ENCODE results near the gene SF3B3. TPM values are rescaled to one million over a fixed set of nuclear protein-coding genes. Genes with fewer than 3 reads are reported as not detected.

Gene SF3B3
- total and polyA plus RNA-seq, 10 of the 15 experiments (the other 5 are each of a cell fraction or from before 2014, with no cell fraction given), result 134 to 453 (median 215) TPM

DNA sequence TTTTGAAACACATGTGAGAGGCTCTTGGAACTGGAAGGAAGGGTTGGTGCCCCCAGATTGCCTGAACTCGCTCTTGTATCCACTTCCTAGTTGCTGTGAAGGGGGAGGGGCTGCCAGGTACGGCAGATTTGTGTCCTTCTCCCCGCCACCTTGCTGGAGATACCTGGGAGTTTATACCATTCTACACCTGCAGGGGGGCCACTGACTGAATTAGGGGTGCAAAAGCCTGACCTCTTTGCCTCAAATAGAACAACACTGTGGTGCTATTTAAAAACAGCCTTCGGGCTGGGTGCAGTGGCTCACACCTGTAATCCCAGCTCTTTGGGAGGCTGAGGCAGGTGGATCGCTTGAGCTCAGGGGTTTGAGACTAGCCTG lies 87.6 kb downstream of the SF3B3 start:
- no peaks in the 10 kb centered on the region for H3K36me3 ChIP-seq (ENCODE audit: control insufficient read depth in 2 of 2, insufficient read depth in 2 of 2, low read length in 1 of 2)
- WGBS (ENCODE audit: insufficient coverage, insufficient replicate concordance, low lambda C conversion rate, missing lambda C conversion rate), result 47% methylated on average over 5 of the region's 5 CpGs
- H3K9me3 ChIP-seq (replicated peaks; ENCODE audit: control insufficient read depth, insufficient read depth, low read length), result no peaks in the 10 kb centered on the region
- H4K20me1 ChIP-seq (ENCODE audit: control insufficient read depth, insufficient read depth), result no peaks in the 10 kb centered on the region
- no peaks in the 10 kb centered on the region for H3K4me1 ChIP-seq (ENCODE audit: control insufficient read depth, insufficient read depth, low read length)
- H3K4me2 ChIP-seq (ENCODE audit: control insufficient read depth, insufficient read depth), result no peak overlapping the region
- DNase-seq (ENCODE audit: low read depth, low spot score) (no peak), ATAC-seq (no peak), FAIRE-seq (no peak)
- ChIA-PET RAD21 (ENCODE audit: unreplicated experiment) (no interaction called here), CTCF (no interaction called here), SMC1A (ENCODE audit: uncharacterized antibody, unreplicated experiment) (interaction anchor here (1.0 kb wide), 1 partner anchor 42 kb away, joined by 3 read pairs; no protein-coding TSS in a partner anchor), POLR2A (no interaction called here)
- no peak overlapping the region for H3K4me3 ChIP-seq
- no peaks in the 10 kb centered on the region; a peak in 1 of 4 replicates for H3K27me3 ChIP-seq (replicated peaks in 1 of 2; ENCODE audit: control insufficient read depth in 2 of 2, insufficient read depth in 2 of 2, low read length in 1 of 2)
- H2AFZ ChIP-seq (ENCODE audit: control insufficient read depth, low read depth, low read length), result no peak overlapping the region
- H3K79me2 ChIP-seq (ENCODE audit: control insufficient read depth, insufficient read depth, low read length), result no peaks in the 10 kb centered on the region
- H3K27ac ChIP-seq (ENCODE audit: control insufficient read depth, insufficient read depth), result no peak overlapping the region
- intact Hi-C loops (cut with micrococcal nuclease; ENCODE audit: unreplicated experiment) (no loop called here), in situ Hi-C loops (cut with MboI) (no loop called here)
- no TSS peak for BruUV-seq (replicated peaks)
- no peak overlapping the region for H3K9ac ChIP-seq (ENCODE audit: control insufficient read depth, insufficient read depth, low read length)
- TF ChIP-seq, protein P1, sequence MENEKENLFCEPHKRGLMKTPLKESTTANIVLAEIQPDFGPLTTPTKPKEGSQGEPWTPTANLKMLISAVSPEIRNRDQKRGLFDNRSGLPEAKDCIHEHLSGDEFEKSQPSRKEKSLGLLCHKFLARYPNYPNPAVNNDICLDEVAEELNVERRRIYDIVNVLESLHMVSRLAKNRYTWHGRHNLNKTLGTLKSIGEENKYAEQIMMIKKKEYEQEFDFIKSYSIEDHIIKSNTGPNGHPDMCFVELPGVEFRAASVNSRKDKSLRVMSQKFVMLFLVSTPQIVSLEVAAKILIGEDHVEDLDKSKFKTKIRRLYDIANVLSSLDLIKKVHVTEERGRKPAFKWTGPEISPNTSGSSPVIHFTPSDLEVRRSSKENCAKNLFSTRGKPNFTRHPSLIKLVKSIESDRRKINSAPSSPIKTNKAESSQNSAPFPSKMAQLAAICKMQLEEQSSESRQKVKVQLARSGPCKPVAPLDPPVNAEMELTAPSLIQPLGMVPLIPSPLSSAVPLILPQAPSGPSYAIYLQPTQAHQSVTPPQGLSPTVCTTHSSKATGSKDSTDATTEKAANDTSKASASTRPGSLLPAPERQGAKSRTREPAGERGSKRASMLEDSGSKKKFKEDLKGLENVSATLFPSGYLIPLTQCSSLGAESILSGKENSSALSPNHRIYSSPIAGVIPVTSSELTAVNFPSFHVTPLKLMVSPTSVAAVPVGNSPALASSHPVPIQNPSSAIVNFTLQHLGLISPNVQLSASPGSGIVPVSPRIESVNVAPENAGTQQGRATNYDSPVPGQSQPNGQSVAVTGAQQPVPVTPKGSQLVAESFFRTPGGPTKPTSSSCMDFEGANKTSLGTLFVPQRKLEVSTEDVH (IDR thresholded peaks at IDR 0.05; ENCODE audit: low read depth, partially characterized antibody), result no peak
- no peak for TF ChIP-seq ZZZ3 (IDR thresholded peaks at IDR 0.05; ENCODE audit: control insufficient read depth, insufficient read length, low read depth)
- TF ChIP-seq HDGF (IDR thresholded peaks at IDR 0.05), result no peak
- TF ChIP-seq MYB (IDR thresholded peaks at IDR 0.05; ENCODE audit: borderline replicate concordance, low read depth, low read length), result no peak
- TF ChIP-seq, protein P2, sequence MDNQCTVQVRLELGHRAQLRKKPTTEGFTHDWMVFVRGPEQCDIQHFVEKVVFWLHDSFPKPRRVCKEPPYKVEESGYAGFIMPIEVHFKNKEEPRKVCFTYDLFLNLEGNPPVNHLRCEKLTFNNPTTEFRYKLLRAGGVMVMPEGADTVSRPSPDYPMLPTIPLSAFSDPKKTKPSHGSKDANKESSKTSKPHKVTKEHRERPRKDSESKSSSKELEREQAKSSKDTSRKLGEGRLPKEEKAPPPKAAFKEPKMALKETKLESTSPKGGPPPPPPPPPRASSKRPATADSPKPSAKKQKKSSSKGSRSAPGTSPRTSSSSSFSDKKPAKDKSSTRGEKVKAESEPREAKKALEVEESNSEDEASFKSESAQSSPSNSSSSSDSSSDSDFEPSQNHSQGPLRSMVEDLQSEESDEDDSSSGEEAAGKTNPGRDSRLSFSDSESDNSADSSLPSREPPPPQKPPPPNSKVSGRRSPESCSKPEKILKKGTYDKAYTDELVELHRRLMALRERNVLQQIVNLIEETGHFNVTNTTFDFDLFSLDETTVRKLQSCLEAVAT (IDR thresholded peaks at IDR 0.05), result no peak
- TF ChIP-seq, protein P3, sequence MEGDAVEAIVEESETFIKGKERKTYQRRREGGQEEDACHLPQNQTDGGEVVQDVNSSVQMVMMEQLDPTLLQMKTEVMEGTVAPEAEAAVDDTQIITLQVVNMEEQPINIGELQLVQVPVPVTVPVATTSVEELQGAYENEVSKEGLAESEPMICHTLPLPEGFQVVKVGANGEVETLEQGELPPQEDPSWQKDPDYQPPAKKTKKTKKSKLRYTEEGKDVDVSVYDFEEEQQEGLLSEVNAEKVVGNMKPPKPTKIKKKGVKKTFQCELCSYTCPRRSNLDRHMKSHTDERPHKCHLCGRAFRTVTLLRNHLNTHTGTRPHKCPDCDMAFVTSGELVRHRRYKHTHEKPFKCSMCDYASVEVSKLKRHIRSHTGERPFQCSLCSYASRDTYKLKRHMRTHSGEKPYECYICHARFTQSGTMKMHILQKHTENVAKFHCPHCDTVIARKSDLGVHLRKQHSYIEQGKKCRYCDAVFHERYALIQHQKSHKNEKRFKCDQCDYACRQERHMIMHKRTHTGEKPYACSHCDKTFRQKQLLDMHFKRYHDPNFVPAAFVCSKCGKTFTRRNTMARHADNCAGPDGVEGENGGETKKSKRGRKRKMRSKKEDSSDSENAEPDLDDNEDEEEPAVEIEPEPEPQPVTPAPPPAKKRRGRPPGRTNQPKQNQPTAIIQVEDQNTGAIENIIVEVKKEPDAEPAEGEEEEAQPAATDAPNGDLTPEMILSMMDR (IDR thresholded peaks at IDR 0.05 in 2 of 3, conservative IDR thresholded peaks at IDR 0.05 in 1 of 3; ENCODE audit: control insufficient read depth in 2 of 3, extremely low read depth in 1 of 3, insufficient read depth in 1 of 3, low read depth in 3 of 3, low read length in 3 of 3), result no peak
- no peak for TF ChIP-seq HDAC2 (IDR thresholded peaks at IDR 0.05)
- no peak for TF ChIP-seq STAT3 (IDR thresholded peaks at IDR 0.05; ENCODE audit: low read depth, low read length)
- TF ChIP-seq ZBED1 (IDR thresholded peaks at IDR 0.05; ENCODE audit: borderline replicate concordance), result no peak
- TF ChIP-seq, protein P4, sequence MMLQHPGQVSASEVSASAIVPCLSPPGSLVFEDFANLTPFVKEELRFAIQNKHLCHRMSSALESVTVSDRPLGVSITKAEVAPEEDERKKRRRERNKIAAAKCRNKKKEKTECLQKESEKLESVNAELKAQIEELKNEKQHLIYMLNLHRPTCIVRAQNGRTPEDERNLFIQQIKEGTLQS (IDR thresholded peaks at IDR 0.05; ENCODE audit: borderline replicate concordance, extremely low read depth, low read depth, low read length), result no peak
- no peak for TF ChIP-seq SMARCA5 (IDR thresholded peaks at IDR 0.05)
- no peak for TF ChIP-seq CHD4 (IDR thresholded peaks at IDR 0.05)
- TF ChIP-seq, protein P5, sequence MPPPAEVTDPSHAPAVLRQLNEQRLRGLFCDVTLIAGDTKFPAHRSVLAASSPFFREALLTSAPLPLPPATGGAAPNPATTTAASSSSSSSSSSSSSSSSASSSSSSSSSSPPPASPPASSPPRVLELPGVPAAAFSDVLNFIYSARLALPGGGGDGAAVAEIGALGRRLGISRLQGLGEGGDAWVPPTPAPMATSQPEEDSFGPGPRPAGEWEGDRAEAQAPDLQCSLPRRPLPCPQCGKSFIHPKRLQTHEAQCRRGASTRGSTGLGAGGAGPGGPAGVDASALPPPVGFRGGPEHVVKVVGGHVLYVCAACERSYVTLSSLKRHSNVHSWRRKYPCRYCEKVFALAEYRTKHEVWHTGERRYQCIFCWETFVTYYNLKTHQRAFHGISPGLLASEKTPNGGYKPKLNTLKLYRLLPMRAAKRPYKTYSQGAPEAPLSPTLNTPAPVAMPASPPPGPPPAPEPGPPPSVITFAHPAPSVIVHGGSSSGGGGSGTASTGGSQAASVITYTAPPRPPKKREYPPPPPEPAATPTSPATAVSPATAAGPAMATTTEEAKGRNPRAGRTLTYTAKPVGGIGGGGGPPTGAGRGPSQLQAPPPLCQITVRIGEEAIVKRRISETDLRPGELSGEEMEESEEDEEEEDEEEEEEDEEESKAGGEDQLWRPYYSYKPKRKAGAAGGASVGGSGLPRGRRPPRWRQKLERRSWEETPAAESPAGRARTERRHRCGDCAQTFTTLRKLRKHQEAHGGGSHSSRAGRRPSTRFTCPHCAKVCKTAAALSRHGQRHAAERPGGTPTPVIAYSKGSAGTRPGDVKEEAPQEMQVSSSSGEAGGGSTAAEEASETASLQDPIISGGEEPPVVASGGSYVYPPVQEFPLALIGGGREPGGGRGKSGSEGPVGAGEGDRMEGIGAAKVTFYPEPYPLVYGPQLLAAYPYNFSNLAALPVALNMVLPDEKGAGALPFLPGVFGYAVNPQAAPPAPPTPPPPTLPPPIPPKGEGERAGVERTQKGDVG (CRISPR knock-in tag; IDR thresholded peaks at IDR 0.05), result no peak
- no peak for TF ChIP-seq RCOR1 (conservative IDR thresholded peaks at IDR 0.05; ENCODE audit: low read depth, low read length)
- no peak for TF ChIP-seq BMI1 (IDR thresholded peaks at IDR 0.05; ENCODE audit: borderline replicate concordance)
- no peak for TF ChIP-seq NR2C2 (IDR thresholded peaks at IDR 0.05; ENCODE audit: borderline replicate concordance, control insufficient read depth, insufficient read length, low read depth)

Measured in GM12878 (cell line).